Heart left ventricle (tissue), 16 donors: ENCODE measurements around the gene IDE. TPM values are rescaled to one million over a fixed set of nuclear protein-coding genes. Genes with fewer than 3 reads are reported as not detected.

ENCODE experiments used
- ATAC-seq, 4 donors: fragments of 200-7000 bp; cut with Tn5 transposase; one replicate each; pipeline ENCODE4 v1.9.1; 2020 to 2022; ENCODE audit warnings: moderate library complexity in 4 of 4, mild to moderate bottlenecking in 3 of 4, moderate number of reproducible peaks in 1 of 4
- DNase-seq, 5 donors: peaks; one replicate each; pipeline ENCODE4 v3.0.0-alpha.2; 2020
- H3K27ac ChIP-seq, 12 donors: fragments of 200-600 bp; sonication (generic) in 4 of 12; one replicate each; pipeline versions ENCODE4 v1.5.0 to v1.8.0; 2016 to 2022; ENCODE audit warnings: mild to moderate bottlenecking in 2 of 12
- H3K27me3 ChIP-seq, 9 donors: fragments of 200-600 bp; sonication (generic) in 2 of 9; one replicate each; pipeline versions ENCODE4 v1.5.1 to v1.8.0; 2016 to 2022; ENCODE audit warnings: mild to moderate bottlenecking in 3 of 9
- H3K36me3 ChIP-seq, 9 donors: fragments of 200-600 bp; sonication (generic) in 2 of 9; one replicate each; pipeline versions ENCODE4 v1.5.0 to v1.8.0; 2018 to 2022; ENCODE audit warnings: mild to moderate bottlenecking in 2 of 9
- H3K4me1 ChIP-seq, 12 donors: fragments of 200-600 bp; sonication (generic) in 4 of 12; one replicate each; pipeline versions ENCODE4 v1.5.0 to v1.8.0; 2016 to 2022; ENCODE audit warnings: mild to moderate bottlenecking in 3 of 12
- H3K4me3 ChIP-seq, 12 donors: fragments of 200-600 bp; sonication (generic) in 4 of 12; one replicate each; pipeline versions ENCODE4 v1.5.0 to v1.8.0; 2017 to 2022; ENCODE audit warnings: mild to moderate bottlenecking in 9 of 12, moderate library complexity in 4 of 12
- H3K9me3 ChIP-seq, 12 donors: fragments of 200-600 bp; sonication (generic) in 4 of 12; one replicate each; pipeline versions ENCODE4 v1.5.0 to v1.8.0; 2016 to 2022; ENCODE audit warnings: mild to moderate bottlenecking in 1 of 12
- POLR2A ChIP-seq, 2 donors: fragments of 450-650 bp; IDR thresholded peaks; one replicate each; pipeline ENCODE4 v1.6.1; 2017; ENCODE audit warnings: antibody characterized with exemption in 2 of 2, mild to moderate bottlenecking in 2 of 2, moderate library complexity in 2 of 2
- WGBS, 4 donors: extraction: QIAGEN DNeasy Blood & Tissue Kit in 2 of 4; methylation state at CpG; one replicate each; pipeline versions ENCODE4 v1.1.5 to v1.1.7; 2013 to 2018; 5-methylcytosine and 5-hydroxymethylcytosine counted together
- intact Hi-C, 10 donors: fragments of 100-400 bp; cut with DNase I; formaldehyde crosslinking; loops; one replicate each; pipeline versions ENCODE4 v1.11.1 to v1.14.2; 2022
- polyA plus RNA-seq, 2 donors: library from polyadenylated mRNA; stranded (reverse); fragments of 200-250 nt; gene quantifications; one replicate each; pipeline ENCODE4 v1.2.3, GENCODE V29; 2013
- total RNA-seq, 9 donors: library from RNA; depleted of rRNA in 2 of 9; stranded (reverse); fragments of >200 nt in 2 of 9; fragmentation: NEBNext Ultra II Directional in 3 of 9; extraction: Animal tissue kit (Norgen Biotek cat#: 25700) in 3 of 9; gene quantifications; one replicate each; pipeline versions ENCODE4 v1.1.0 to v1.2.4, GENCODE V29; 2016 to 2023
- TF ChIP-seq, protein P1 (sequence below), 12 donors: fragments of 200-600 bp; sonication (generic) in 4 of 12; IDR thresholded peaks; one replicate each; pipeline versions ENCODE4 v1.5.0 to v1.8.0; 2018 to 2022; ENCODE audit warnings: antibody characterized with exemption in 12 of 12, mild to moderate bottlenecking in 5 of 12
- donor health status: ischemic (EF 13 %, LVEDD 7.1; RV severe dilation, severe dysfunction).
- donor health status: healthy with polysubstance abuse.
- donor health status: DM: no; HTN: yes; CAD: no.
- donor health status: DM: no; HTN: no; CAD: no.
- donor health status: ischemic (EF 25% LVEDD 6.9; RV normal size, moderate dysfunction).
- donor health status: ischemic (EF 25% LVEDD 5.7; RV mildly dilated, moderate dysfunction).
- donor health status: healthy.
- donor health status: DM: yes; HTN: yes; CAD: no.
- donor health status: ischemic (EF 35%, LVEDD 5.7; RV mildly dilated, moderate dysfunction).
- donor health status: nonischemic (EF 11% LVEDD 7.7; RV severe dilation, severe dysfunction).
- donor health status: DM: yes; HTN: yes; CAD: no.
- donor health status: PGD.
- donor health status: ischemic (EF 29% LVEDD 5.4; RV normal size, mild dysfunction).
- donor health status: nonischemic (EF 23%, LVEDD 6.1; RV moderate dilation, normal function).

Gene IDE
- total and polyA plus RNA-seq, 11 donors: 11.7 to 51.3 (median 46.0) TPM

DNA sequence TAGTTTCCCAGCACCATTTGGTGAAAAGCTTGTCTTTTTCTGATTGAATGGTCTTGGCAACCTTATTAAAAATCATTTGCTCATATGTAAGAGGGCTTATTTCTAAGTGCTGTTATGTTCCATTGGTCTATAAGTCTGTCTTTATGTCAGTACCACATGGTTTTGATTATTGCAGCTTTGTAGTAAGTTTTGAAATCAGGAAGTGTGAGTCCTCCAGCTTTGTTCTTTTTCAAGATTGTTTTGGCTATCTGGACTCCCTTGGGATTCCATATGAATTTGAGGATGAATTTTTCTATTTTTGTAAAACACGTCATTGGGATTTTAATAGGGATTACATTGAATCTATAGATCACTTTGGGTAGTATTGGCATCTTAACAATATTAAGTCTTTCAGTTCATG, 24.4 kb upstream of the IDE start:
- no peaks in the 10 kb centered on the region for H3K36me3 ChIP-seq
- ATAC-seq (no peak), DNase-seq (no peak)
- intact Hi-C loops: loop anchor here in 4 of 10 donors (10.0 kb wide), 3 partner anchors 246 to 286 kb away; partner anchors contain the start of gene EXOC6 (in 3 of the 4)
- TF ChIP-seq, protein P1, sequence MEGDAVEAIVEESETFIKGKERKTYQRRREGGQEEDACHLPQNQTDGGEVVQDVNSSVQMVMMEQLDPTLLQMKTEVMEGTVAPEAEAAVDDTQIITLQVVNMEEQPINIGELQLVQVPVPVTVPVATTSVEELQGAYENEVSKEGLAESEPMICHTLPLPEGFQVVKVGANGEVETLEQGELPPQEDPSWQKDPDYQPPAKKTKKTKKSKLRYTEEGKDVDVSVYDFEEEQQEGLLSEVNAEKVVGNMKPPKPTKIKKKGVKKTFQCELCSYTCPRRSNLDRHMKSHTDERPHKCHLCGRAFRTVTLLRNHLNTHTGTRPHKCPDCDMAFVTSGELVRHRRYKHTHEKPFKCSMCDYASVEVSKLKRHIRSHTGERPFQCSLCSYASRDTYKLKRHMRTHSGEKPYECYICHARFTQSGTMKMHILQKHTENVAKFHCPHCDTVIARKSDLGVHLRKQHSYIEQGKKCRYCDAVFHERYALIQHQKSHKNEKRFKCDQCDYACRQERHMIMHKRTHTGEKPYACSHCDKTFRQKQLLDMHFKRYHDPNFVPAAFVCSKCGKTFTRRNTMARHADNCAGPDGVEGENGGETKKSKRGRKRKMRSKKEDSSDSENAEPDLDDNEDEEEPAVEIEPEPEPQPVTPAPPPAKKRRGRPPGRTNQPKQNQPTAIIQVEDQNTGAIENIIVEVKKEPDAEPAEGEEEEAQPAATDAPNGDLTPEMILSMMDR (IDR thresholded peaks at IDR 0.05): no peak
- TF ChIP-seq POLR2A (IDR thresholded peaks at IDR 0.05): no peak
- no peak overlapping the region for H3K4me3 ChIP-seq
- H3K27me3 ChIP-seq: no peaks in the 10 kb centered on the region
- no peak overlapping the region for H3K27ac ChIP-seq
- H3K4me1 ChIP-seq: peaks cover 0 to 26% (median 4%) of the 10 kb centered on the region in 12 donors
- WGBS, 4 donors: 83 to 98% (median 90%) methylated on average over 1 of the region's 1 CpG
- H3K9me3 ChIP-seq: no peaks in the 10 kb centered on the region

DNA sequence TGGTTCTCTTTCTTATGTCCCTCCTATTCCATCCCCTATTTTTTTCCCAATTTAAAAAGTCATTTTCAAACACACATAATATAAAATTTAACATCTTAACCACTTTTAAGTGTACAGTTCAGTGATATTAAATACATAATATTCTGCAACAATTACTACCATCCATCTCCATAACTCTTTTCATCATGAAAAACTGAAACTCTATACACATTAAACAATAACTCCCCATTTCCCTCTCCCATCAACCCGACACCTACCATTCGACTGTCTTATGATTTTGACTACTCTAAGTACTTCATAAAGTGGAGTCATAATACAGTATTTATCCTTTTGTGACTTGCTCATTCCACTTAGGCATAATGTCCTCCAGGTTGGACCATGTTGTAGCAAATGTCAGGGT, 21.6 kb upstream of the IDE start:
- 86 to 94% (median 93%) methylated on average over 2 of the region's 2 CpGs for WGBS, 4 donors
- TF ChIP-seq POLR2A (IDR thresholded peaks at IDR 0.05): no peak
- TF ChIP-seq, protein P1 (IDR thresholded peaks at IDR 0.05): no peak
- Histone ChIP-seq H3K36me3 (no peaks in the 10 kb centered on the region), H3K4me1 (peaks cover 0 to 29% (median 12%) of the 10 kb centered on the region in 12 donors), H3K4me3 (no peak overlapping the region), H3K27me3 (no peaks in the 10 kb centered on the region), H3K9me3 (no peaks in the 10 kb centered on the region), H3K27ac (no peak overlapping the region)
- intact Hi-C loops: loop anchor here in 4 of 10 donors (10.0 kb wide), 3 partner anchors 249 to 289 kb away; partner anchors contain the start of gene EXOC6 (in 3 of the 4)
- ATAC-seq: no peak
- no peak for DNase-seq

DNA sequence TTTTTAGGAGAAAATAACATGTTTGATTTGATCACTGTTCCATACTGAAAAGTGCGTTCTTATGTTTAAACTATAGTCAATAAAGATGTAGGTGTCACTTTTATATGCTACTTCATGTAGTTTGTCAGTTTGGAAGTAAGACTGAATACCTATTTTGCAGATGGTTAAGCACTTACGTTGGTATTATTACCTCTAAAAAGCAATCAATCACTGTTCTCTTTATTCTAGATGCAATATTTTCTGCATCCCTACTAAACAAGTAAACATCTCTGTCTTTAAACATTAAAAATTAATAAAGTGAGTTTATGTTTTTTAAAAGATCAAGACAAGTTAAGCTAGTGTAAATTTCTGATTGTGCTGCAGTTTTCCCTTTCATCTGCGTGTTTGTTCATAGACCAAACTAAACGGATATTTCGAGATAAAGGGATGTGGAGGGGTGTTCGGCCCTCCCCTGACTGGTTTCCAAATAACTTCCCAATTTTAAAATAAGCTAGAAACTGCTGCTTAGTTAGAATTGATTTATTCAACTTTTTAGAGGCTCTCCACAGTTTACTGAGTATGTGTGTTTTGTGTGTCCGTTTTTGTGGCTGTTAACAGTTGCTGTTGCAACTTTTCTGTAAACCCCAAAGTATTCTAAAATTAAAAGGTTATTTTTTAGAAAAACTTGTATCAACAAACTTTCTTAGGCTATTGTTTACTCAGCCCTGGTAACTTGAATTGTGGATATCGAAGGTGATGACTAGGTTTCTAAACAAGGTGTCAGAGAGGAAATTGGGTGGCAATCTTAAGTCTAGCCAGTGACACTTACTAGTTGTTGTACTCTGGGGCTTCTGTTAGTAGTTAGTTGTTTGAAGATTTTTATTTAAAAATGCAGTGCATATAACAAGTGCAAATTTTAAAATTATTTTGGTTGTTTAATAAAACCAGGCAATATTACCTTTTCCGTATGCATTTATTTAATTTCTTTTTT, 20.0 kb upstream of the IDE start:
- Histone ChIP-seq H3K27me3 (no peaks in the 10 kb centered on the region), H3K9me3 (no peaks in the 10 kb centered on the region), H3K4me1 (peaks cover 0 to 29% (median 12%) of the 10 kb centered on the region in 12 donors), H3K27ac (peak overlapping the region in 1 of 12 donors; percentile 4), H3K36me3 (no peaks in the 10 kb centered on the region), H3K4me3 (peak overlapping the region; percentile 35 to 94 (median 69))
- ATAC-seq: no peak
- TF ChIP-seq POLR2A (IDR thresholded peaks at IDR 0.05): no peak
- TF ChIP-seq, protein P1 (IDR thresholded peaks at IDR 0.05): no peak
- intact Hi-C loops: loop anchor here in 4 of 10 donors (5.0 to 10.0 kb wide), 5 partner anchors 98 to 291 kb away; partner anchors contain the start of gene EXOC6 (in 3 of the 4)
- DNase-seq: no peak
- 10 to 14% (median 13%) methylated on average over 9 of the region's 9 CpGs for WGBS, 4 donors
